Osteoblast (primary cell): ENCODE measurements around the gene TMEM266. TPM values are rescaled to one million over a fixed set of nuclear protein-coding genes. Genes with fewer than 3 reads are reported as not detected.

Experiments used
- DNase-seq: peaks from one replicate; pipeline ENCODE4 v3.0.0; 2011; ENCODE audit warnings: low spot score, mixed read lengths; ENCODE audit not compliant: insufficient read length; ENCODE audit errors: missing footprints
- H2AFZ ChIP-seq: 2 replicates; pipeline ENCODE4 v1.6.0; 2011; ENCODE audit warnings: mild to moderate bottlenecking, low read length
- H3K27ac ChIP-seq: 2 replicates; pipeline ENCODE4 v1.5.1; 2011; ENCODE audit warnings: mild to moderate bottlenecking, low read depth, low read length, moderate library complexity
- H3K27me3 ChIP-seq: 2 replicates; pipeline ENCODE4 v1.6.0; 2012; ENCODE audit warnings: mild to moderate bottlenecking, control low read depth, inconsistent platforms, low read length, moderate library complexity; ENCODE audit not compliant: insufficient read depth
- H3K36me3 ChIP-seq: 2 replicates; pipeline ENCODE4 v1.5.1; 2011; ENCODE audit warnings: mild to moderate bottlenecking, low read length, control low read depth, moderate library complexity; ENCODE audit not compliant: insufficient read depth
- H3K4me1 ChIP-seq: 2 replicates; pipeline ENCODE4 v1.5.1; 2011; ENCODE audit warnings: mild to moderate bottlenecking, low read length, control low read depth, moderate library complexity; ENCODE audit not compliant: insufficient read depth
- H3K4me2 ChIP-seq: 2 replicates; pipeline ENCODE4 v1.6.0; 2011; ENCODE audit warnings: mild to moderate bottlenecking, low read length; ENCODE audit not compliant: insufficient read depth
- H3K4me3 ChIP-seq: fragments of 200-600 bp; sonication (generic); 3 replicates; pipeline ENCODE4 v1.5.1; 2012; ENCODE audit warnings: mild to moderate bottlenecking, low read length, inconsistent platforms; ENCODE audit not compliant: insufficient read depth
- H3K79me2 ChIP-seq: 2 replicates; pipeline ENCODE4 v1.6.0; 2012; ENCODE audit warnings: mild to moderate bottlenecking, low read length, control low read depth, inconsistent platforms; ENCODE audit not compliant: insufficient read depth
- H3K9me3 ChIP-seq: 2 replicates; pipeline ENCODE4 v1.5.1; 2011; ENCODE audit warnings: low read depth, low read length, control low read depth
- H4K20me1 ChIP-seq: 2 replicates; pipeline ENCODE4 v1.6.0; 2012; ENCODE audit warnings: mild to moderate bottlenecking, low read length, control low read depth; ENCODE audit not compliant: insufficient read depth
- CTCF ChIP-seq: IDR thresholded peaks from 2 replicates; pipeline ENCODE4 v1.5.1; 2011; ENCODE audit warnings: mild to moderate bottlenecking, low read depth, low read length, moderate library complexity; ENCODE audit errors: extremely low read depth
- total RNA-seq: library from RNA; depleted of rRNA; stranded (reverse); fragments of >200 nt; gene quantifications from 2 replicates; pipeline ENCODE4 v1.2.3, GENCODE V29; 2012

Gene TMEM266
- total RNA-seq, 1 donor = not detected

GRCh38 chr15:76123031-76123430 lies 63.2 kb downstream of the TMEM266 start:
- H3K9me3 ChIP-seq = no peaks in the 10 kb centered on the region
- H2AFZ ChIP-seq = no peak overlapping the region
- no peaks in the 10 kb centered on the region for H3K4me1 ChIP-seq
- DNase-seq = no peak
- no peak overlapping the region for H3K27ac ChIP-seq
- no peak overlapping the region for H3K4me3 ChIP-seq
- TF ChIP-seq CTCF = no peak
- H3K36me3 ChIP-seq = no peaks in the 10 kb centered on the region
- H3K27me3 ChIP-seq = peaks cover 5% of the 10 kb centered on the region
- H3K4me2 ChIP-seq = no peak overlapping the region
- H3K79me2 ChIP-seq = no peaks in the 10 kb centered on the region
- no peaks in the 10 kb centered on the region for H4K20me1 ChIP-seq

GRCh38 chr15:76127169-76127568 lies 67.4 kb downstream of the TMEM266 start:
- Histone ChIP-seq H3K27ac (no peak overlapping the region), H3K36me3 (no peaks in the 10 kb centered on the region), H2AFZ (no peak overlapping the region), H3K27me3 (peaks cover 21% of the 10 kb centered on the region), H4K20me1 (no peaks in the 10 kb centered on the region), H3K4me1 (no peaks in the 10 kb centered on the region), H3K9me3 (no peaks in the 10 kb centered on the region), H3K4me3 (no peak overlapping the region), H3K79me2 (no peaks in the 10 kb centered on the region), H3K4me2 (no peak overlapping the region)
- no peak for TF ChIP-seq CTCF
- DNase-seq = no peak

- Histone ChIP-seq H3K27me3 (peaks cover 21% of the 10 kb centered on the region), H3K4me3 (no peak overlapping the region), H4K20me1 (no peaks in the 10 kb centered on the region), H3K27ac (no peak overlapping the region), H3K36me3 (no peaks in the 10 kb centered on the region), H3K79me2 (no peaks in the 10 kb centered on the region), H2AFZ (no peak overlapping the region), H3K4me1 (no peaks in the 10 kb centered on the region), H3K9me3 (no peaks in the 10 kb centered on the region), H3K4me2 (no peak overlapping the region)
- DNase-seq = no peak
- no peak for TF ChIP-seq CTCF
Observed at GRCh38 chr15:76127880-76128279, 68.1 kb downstream of the TMEM266 start.

- no peak for TF ChIP-seq CTCF
- H2AFZ ChIP-seq = no peak overlapping the region
- no peaks in the 10 kb centered on the region for H3K36me3 ChIP-seq
Observed at GRCh38 chr15:76134537-76134936, 74.8 kb downstream of the TMEM266 start.

More at GRCh38 chr15:76134537-76134936, 74.8 kb downstream of the TMEM266 start:
- Histone ChIP-seq H4K20me1 (no peaks in the 10 kb centered on the region), H3K27me3 (peaks cover 14% of the 10 kb centered on the region), H3K4me1 (peaks cover under 1% of the 10 kb centered on the region), H3K9me3 (no peaks in the 10 kb centered on the region), H3K4me2 (no peak overlapping the region), H3K79me2 (no peaks in the 10 kb centered on the region), H3K27ac (no peak overlapping the region), H3K4me3 (no peak overlapping the region)
- DNase-seq = no peak
